ENCODE data around the gene PRKAG3. TPM values are rescaled to one million over a fixed set of nuclear protein-coding genes. Genes with fewer than 3 reads are reported as not detected.

The PRKAG3 gene
- total and polyA plus RNA-seq, 4 donors = 0.01 TPM; not detected in 3

DNA sequence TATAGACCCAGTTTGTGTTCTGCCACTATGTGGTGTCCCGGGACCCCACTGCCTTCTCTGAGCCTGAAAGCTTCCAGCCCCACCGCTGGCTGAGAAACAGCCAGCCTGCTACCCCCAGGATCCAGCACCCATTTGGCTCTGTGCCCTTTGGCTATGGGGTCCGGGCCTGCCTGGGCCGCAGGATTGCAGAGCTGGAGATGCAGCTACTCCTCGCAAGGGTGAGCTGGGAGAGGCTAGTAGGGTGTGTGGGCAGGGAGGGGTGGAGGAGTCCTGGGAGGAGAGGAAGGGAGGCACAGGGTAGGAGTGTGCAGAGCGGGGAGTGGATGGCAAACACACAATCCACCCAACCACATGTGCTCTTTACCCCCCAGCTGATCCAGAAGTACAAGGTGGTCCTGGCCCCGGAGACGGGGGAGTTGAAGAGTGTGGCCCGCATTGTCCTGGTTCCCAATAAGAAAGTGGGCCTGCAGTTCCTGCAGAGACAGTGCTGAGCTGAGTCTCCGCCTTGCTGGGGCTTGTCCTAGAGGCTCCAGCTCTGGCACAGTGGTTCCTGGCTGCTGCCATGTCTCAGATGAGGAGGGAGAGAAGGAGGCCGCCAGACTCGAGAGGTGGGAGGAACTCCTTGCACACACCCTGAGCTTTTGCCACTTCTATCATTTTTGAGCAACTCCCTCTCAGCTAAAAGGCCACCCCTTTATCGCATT, 16.9 kb downstream of the PRKAG3 start:
- no peak for ATAC-seq (ENCODE audit: insufficient read depth, low FRiP score)

DNA sequence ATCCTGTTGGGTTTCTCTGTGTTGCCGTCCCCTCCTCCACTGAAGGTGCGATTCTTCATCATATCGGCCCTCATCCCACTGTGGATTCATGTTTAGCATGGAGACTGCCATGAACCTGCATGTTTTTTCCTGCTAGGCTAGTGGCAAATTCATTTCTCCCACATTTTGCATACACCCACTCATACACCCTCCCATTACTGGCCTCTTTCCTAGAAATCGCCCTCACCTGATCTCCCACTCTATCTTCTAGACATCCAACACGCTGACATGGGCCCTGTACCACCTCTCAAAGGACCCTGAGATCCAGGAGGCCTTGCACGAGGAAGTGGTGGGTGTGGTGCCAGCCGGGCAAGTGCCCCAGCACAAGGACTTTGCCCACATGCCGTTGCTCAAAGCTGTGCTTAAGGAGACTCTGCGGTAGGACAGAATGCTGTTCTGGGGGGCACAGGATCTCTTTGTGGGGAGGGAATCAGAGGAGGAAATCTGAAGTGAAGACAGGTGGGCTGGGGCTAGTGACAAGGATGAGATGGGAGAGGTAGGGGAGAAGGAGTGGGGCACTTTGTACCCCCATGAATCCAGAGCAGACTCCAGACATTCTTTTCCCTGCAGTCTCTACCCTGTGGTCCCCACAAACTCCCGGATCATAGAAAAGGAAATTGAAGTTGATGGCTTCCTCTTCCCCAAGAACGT, 17.7 kb downstream of the PRKAG3 start:
- Histone ChIP-seq H3K27ac (ENCODE audit: low read depth in 1 of 2, low read length in 1 of 2) (no peak overlapping the region), H3K4me3 (no peak overlapping the region)
- no peak for ATAC-seq (ENCODE audit: insufficient read depth, low FRiP score)

More for the DNA sequence above, 16.9 kb downstream of the PRKAG3 start:
- WGBS, 2 donors = 92 to 98% methylated on average over 13 of the region's 13 CpGs
- DNase-seq = no peak
- no peak for TF ChIP-seq CTCF (IDR thresholded peaks at IDR 0.05; ENCODE audit: control extremely low read depth, extremely low read depth)
- H3K27ac ChIP-seq (ENCODE audit: low read depth in 1 of 2, low read length in 1 of 2) = no peak overlapping the region
- H3K9ac ChIP-seq (ENCODE audit: insufficient read depth in 1 of 2, low read length in 2 of 2) = no peak overlapping the region
- peaks cover 0 to 33% (median 27%) of the 10 kb centered on the region in 4 donors for H3K36me3 ChIP-seq (ENCODE audit: control insufficient read depth in 4 of 4, insufficient read depth in 4 of 4, low read length in 4 of 4)
- H3K27me3 ChIP-seq (ENCODE audit: control insufficient read depth in 3 of 3, insufficient read depth in 3 of 3, low read length in 2 of 3) = no peaks in the 10 kb centered on the region
- H3K4me1 ChIP-seq (ENCODE audit: control insufficient read depth in 5 of 5, insufficient read depth in 5 of 5, low read length in 5 of 5) = no peaks in the 10 kb centered on the region
- no peaks in the 10 kb centered on the region for H3K9me3 ChIP-seq (ENCODE audit: control insufficient read depth in 4 of 4, insufficient read depth in 3 of 4, low read length in 3 of 4)
- H3K4me3 ChIP-seq = no peak overlapping the region

DNA sequence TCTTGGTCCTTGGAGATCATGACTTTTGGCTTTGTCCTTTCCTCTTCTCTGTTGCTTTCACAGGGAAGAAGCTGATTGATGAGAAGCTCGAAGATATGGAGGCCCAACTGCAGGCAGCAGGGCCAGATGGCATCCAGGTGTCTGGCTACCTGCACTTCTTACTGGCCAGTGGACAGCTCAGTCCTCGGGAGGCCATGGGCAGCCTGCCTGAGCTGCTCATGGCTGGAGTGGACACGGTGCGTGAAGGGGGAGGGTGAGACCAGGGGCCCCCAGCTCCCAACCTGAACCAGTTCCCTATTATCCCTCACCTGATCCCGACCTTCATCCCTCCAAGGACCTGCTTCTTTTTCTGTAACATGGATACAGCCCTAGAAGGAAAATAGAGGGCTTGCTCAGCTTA, 18.7 kb downstream of the PRKAG3 start:
- Histone ChIP-seq H3K4me3 (no peak overlapping the region), H3K4me1 (ENCODE audit: control insufficient read depth in 5 of 5, insufficient read depth in 5 of 5, low read length in 5 of 5) (no peaks in the 10 kb centered on the region), H3K36me3 (ENCODE audit: control insufficient read depth in 4 of 4, insufficient read depth in 4 of 4, low read length in 4 of 4) (peaks cover 0 to 33% (median 25%) of the 10 kb centered on the region in 4 donors), H3K27me3 (ENCODE audit: control insufficient read depth in 3 of 3, insufficient read depth in 3 of 3, low read length in 2 of 3) (no peaks in the 10 kb centered on the region), H3K27ac (ENCODE audit: low read depth in 1 of 2, low read length in 1 of 2) (no peak overlapping the region), H3K9me3 (ENCODE audit: control insufficient read depth in 4 of 4, insufficient read depth in 3 of 4, low read length in 3 of 4) (no peaks in the 10 kb centered on the region), H3K9ac (ENCODE audit: insufficient read depth in 1 of 2, low read length in 2 of 2) (no peak overlapping the region)
- WGBS, 2 donors = 92 to 97% methylated on average over 5 of the region's 5 CpGs
- DNase-seq (no peak), ATAC-seq (ENCODE audit: insufficient read depth, low FRiP score) (no peak)
- no peak for TF ChIP-seq CTCF (IDR thresholded peaks at IDR 0.05; ENCODE audit: control extremely low read depth, extremely low read depth)

More for the DNA sequence above, 17.7 kb downstream of the PRKAG3 start:
- Histone ChIP-seq H3K9ac (ENCODE audit: insufficient read depth in 1 of 2, low read length in 2 of 2) (no peak overlapping the region), H3K27me3 (ENCODE audit: control insufficient read depth in 3 of 3, insufficient read depth in 3 of 3, low read length in 2 of 3) (no peaks in the 10 kb centered on the region), H3K4me1 (ENCODE audit: control insufficient read depth in 5 of 5, insufficient read depth in 5 of 5, low read length in 5 of 5) (no peaks in the 10 kb centered on the region), H3K9me3 (ENCODE audit: control insufficient read depth in 4 of 4, insufficient read depth in 3 of 4, low read length in 3 of 4) (no peaks in the 10 kb centered on the region), H3K36me3 (ENCODE audit: control insufficient read depth in 4 of 4, insufficient read depth in 4 of 4, low read length in 4 of 4) (peaks cover 0 to 33% (median 27%) of the 10 kb centered on the region in 4 donors)
- 67 to 83% methylated on average over 11 of the region's 11 CpGs for WGBS, 2 donors
- no peak for DNase-seq
- TF ChIP-seq CTCF (IDR thresholded peaks at IDR 0.05; ENCODE audit: control extremely low read depth, extremely low read depth) = no peak
